ENCODE results near the gene ASGR1.

The ASGR1 gene

DNA sequence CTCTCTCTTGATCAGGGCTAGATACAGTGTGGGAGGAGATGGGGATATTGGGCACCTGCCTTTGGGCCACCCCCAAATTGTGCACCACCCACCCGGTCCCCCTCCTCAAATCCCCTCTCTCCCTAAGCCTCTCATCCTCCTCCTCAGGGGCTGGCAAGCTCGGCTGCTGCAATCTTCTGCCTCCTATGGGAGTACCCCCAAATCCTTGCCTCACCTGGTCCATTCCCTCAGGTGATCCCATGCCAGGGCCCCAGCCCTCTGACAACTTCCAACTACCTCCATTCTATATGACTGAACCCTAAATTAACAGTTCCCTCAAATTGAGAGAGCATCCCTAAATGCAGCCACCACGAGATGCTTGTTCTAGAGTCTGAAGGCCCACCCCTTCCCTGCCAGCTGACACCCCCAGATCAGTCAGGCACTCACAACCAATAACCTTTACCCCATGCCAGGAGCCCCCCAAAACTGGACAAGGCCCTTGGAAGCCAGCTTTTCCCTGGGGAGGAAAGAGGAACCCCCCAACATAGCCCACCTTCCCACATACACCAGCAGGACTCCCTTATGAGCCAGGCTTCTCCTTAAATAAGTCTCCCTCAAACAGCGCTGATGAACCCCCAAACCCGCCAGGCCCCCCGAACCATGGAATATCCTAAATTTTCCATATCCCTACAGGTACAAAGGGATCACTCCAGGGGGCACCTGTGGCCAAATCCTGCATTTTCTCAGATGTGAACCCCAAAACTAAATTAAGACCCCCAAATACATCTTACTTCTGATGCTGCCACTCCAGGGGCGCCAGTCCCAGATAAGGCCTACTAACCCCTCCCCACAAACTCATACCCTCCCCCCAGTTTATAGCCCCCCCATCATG, 37.3 kb upstream of the ASGR1 start:
- DNase-seq (ENCODE audit: low spot score) = no peak

- no peak for DNase-seq (ENCODE audit: low spot score)
These were observed 36.5 kb upstream of the ASGR1 start for GRCh38 chr17:7215652-7216180.

DNA sequence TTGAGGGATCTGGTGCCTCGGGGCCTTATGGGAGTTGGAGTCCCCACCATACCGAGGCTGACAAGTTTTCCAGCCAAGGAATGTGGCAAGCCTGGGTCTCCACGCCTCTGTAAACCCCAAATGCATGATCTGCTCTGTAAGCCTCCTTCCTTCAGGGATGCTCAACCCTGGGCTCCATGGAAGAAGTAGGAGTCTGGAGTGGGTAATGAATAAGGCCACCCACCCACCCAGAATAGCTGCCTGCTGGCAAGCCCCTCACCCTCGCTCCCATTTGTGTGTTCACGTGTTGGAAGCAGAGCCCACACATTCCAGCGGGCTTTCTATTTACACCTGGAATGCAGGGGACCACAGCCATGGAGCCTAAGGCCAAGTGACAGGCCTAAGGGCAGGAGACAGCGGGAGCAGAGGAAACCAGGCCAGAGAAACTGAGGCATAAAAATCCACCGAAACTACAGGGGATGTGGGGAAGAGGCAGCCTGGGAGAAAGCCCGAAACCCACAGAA, 36.0 kb upstream of the ASGR1 start:
- no peak for DNase-seq (ENCODE audit: low spot score)

DNA sequence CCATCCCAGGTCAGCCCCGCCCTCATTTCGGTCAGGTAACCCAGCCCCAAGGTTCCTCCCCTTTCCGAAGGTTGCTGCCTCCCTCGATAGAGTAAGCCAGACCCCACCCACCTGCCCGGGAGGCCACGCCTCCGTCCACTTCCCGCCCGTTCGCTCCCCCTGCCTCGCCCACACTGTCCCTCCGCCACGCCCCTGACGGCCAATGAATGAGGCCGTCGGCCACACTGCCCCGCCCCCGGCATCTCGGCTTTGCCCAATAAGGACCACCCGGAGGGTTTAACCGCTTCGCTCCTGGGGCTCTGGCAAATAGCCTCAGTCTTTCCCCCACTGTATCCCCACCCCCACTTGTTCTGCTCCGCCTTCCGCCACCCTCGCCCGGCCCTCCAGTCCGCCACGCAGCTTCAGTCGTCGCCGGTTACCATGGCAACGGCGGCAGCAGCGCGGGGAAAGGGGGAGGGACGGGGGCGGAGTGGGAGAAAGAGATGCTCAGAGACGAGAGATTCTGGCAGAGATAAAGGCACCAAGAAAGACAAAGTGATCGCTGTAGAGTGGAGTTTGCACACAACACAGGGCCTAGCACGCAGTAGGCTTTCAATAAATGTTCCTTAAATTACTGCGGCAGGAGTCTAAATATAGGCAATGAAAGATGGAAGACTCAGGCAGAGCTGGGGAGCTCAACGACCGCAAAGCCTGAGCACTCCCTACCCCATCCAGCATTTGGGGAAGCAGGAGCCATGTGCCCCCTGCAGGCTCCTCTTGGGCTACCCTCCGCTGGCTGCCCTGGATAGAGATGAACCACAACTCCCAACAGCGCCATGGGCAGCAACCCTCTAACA, 35.3 kb upstream of the ASGR1 start:
- peak; percentile 95 for DNase-seq (ENCODE audit: low spot score)

DNA sequence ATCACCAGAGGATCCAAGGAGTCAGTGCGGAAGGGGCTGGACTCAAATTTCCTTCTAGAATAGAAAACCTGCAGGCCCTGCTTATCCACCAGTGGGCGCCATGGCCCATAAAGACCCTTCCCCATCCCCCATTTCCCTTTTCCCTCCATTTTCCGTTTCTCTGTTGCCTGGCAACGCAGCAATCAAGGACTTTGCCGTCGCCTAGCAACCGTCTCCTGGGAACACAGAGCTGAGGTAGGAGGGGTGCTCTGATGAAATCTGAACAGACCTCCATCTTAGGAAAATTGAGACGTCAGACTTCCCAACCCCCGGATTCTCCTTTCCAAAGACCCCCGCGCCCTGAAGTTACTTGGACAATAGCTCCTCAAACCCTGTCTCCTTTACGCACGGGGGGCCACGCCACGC, 34.7 kb upstream of the ASGR1 start:
- DNase-seq (ENCODE audit: low spot score) = peak; percentile 63

DNA sequence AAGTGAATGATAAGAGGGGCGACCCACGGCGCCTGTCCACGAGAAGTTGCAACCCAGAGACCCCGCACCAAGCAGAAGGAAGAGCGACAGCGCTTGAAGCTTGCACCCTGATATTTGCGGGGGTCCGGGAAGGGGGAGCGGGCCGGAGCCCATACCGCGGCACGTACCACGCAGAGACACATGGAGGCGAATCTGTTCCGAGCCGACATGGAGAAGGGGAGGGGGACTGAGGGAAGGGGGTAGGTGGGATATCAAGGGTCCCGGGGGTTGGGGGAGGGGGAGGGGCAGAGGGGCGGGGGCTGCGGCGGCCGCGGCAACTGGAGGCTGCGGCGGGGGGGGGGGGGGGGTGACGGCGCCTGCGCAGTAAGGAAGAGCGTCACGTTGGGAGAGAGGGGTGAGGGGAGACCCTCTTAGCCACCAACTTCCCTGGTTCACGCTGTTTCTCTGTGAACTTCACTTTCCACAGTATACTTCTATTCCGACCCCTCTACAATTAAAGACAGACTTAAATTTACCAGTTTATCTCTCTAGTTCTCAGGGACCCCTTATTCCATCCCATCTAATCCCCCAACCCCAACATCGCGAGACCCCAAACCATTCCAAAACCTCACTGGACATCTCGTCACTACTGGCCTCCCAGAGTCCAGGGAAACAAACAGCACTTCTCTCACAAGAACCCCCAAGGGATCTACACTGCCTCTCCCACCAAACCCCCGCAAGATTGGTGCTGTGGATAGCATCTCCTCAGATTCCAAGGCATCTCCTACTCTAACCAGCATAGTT, 32.5 kb upstream of the ASGR1 start:
- DNase-seq (ENCODE audit: low spot score) = no peak

DNA sequence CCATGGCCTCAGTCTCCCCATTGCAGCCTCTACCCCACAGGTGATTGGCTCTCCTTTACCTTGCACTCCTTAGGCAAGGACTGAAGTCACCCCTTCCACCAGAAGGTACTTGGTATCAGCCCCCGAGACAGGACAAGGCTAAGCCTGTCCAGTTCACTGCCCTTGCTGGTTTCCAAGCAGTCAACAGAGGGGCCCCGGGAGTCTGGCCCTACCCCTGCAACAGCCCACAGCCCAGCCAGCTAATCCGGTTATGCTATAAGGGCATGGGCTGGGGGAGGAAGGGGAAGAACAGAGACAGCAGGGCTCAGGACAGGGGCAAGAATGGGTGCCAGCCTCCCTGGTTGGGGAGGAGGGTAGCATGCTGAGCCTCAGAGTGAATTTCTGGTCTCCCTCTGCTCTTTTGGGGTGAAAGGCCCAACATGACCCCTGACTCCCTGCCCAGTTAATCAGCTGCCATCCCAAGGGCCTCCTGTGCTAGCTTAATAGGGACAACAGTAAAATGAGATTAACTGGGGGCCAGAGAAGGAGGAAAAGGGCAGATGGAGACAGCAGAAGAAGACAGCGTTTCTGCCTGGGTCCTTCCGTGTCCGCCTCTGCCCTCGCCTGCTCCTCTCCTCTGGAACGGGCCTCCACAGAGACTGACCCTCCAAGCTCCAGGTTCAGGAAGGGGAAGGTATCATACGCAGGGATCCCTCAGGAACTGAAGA, 29.7 kb upstream of the ASGR1 start:
- DNase-seq (ENCODE audit: low spot score) = no peak

GRCh38 chr17:7208027-7208571, 28.9 kb upstream of the ASGR1 start:
- DNase-seq (ENCODE audit: low spot score) = no peak

DNA sequence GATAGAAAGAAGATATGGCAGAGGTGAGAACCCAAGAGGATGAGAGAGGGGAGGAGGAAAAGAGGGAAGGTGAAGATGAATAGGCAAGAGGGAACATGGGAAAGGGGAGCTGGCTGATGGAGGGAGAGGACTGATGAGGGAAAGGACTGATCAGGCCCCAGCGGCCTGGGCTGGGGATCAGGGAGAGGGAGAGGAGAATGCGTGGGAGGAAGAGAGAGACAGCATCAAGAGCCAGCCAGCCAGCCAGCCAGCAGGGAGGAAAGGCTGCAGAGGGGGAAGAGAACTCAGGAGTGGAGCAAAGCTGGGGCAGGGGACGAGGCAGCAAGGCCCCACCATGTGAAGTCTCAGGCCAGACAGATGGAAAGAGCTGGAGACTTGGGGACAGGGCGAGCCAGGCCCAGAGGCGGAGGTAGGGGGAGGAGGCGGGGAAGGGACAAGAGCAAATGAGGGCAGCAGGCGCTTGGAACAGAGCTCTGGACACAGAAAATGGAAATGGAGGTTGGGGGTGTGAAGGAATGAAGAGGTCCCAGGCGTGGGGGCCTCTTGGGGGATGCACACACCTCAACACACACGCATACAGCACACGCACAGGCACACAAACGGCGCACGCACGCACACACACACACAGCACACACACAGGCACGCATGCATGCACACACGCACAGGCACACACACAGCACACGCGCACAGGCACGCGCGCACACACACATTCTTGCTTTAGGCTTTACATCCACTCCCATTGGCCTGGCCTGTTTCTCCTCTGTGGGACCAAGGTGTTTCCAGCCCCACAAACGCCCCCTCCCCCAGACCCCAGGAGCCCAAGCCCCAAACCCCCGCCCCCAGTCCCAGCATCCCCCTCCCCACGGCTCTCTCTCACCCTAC, 28.2 kb upstream of the ASGR1 start:
- DNase-seq (ENCODE audit: low spot score) = no peak

GRCh38 chr17:7205561-7205960, 26.4 kb upstream of the ASGR1 start:
- DNase-seq (ENCODE audit: low spot score) = no peak

GRCh38 chr17:7204828-7205461, 25.8 kb upstream of the ASGR1 start:
- no peak for DNase-seq (ENCODE audit: low spot score)

DNA sequence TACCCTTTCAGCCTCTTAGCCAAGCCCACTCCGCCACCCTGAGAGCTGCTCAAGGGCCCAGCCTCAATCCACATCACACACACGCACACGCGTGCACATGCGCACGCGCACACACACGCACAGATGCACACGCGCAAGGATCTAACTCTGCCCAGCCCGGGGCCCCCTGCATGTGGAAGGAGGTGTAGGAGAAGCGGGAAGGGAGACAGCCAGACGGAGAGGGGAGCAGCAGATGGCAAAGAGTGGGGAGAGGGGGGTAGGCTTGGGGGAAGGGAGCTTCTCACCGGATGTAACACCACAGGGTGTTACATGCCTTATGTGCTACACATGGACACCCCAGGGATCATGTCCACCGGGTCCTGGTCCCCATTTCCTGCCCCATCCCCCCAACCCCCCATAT, 25.2 kb upstream of the ASGR1 start:
- DNase-seq (ENCODE audit: low spot score) = no peak

- no peak for DNase-seq (ENCODE audit: low spot score)
These were observed 24.2 kb upstream of the ASGR1 start for GRCh38 chr17:7203391-7203790.

- no peak for DNase-seq (ENCODE audit: low spot score)
These were observed 17.7 kb upstream of the ASGR1 start for GRCh38 chr17:7196651-7197401.

DNA sequence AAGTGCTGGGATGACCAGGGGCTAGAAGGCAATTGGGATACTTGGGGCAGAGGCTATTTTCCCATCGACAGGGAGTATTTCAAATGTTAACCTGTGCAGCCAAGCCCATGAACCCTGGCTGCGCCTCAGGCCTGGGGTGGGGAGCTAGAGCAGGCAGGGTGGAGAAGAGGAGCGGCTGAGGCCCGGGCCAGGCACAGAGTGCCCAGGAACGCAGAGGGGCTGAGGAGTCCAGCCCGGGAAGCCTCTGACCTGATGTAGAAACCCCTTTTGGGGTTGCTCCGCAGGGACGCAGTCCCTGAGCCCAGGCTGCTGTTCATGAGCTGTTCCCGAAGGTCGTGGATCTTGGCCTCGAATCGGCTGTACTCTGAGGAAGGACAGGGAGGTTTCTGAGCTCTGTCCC, 16.8 kb upstream of the ASGR1 start:
- DNase-seq (ENCODE audit: low spot score) = no peak

GRCh38 chr17:7192271-7192937, 13.2 kb upstream of the ASGR1 start:
- DNase-seq (ENCODE audit: low spot score) = no peak

DNA sequence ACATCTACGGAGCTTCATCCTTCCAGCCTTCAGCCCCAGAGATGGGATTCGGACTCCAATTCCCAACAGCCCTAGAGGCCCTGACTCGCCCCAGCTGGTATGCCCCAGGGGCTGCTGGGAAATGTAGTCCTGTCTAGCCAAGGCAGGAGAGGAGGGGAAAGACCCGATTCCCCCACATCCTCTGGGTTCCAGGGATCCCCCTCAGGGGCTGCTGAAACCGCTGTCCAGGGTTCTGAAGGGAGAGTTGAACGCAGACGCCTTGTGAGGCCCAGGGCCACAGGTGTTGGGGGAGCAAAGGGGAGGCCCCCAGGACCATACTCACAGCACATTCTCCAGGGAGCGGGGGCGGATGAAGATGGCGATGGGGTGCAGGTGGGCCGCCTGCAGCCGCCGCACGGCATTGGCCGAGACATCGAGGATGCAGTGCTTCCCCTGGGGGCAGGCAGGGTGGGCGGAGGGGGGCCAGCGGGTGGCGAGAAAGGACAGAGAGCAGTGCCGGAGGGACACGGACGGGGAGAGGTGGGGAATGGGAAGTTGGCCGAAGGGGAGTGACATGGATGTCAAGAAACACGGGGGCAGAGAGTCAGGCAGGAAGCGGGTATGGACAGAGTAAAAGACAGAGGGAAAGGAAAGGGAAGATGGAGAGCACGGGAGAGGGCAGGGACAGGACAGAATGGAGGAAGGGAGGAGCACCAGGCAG, 12.6 kb upstream of the ASGR1 start:
- no peak for DNase-seq (ENCODE audit: low spot score)

DNA sequence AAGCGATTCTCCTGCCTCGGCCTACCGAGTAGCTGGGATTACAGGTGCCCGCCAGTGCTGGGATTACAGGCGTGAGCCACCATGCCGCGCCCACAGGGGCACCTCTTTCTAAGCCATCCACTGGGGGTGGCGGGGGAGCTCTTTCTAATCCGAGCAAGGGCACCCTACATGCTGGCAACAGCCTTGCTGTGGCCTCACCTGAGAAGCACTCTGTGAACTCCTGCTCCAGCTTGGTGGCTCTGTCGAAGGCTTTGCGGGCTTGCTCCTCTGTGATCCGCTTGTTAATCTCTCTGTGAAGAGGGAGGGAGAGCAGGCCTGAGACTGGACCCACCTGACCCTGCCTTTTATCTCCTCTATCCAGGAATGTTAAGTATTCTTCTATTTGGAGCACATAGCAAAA, 11.9 kb upstream of the ASGR1 start:
- no peak for DNase-seq (ENCODE audit: low spot score)

All from LoVo (cell line).